ENCODE data around the gene ELOB. TPM values are rescaled to one million over a fixed set of nuclear protein-coding genes. Genes with fewer than 3 reads are reported as not detected.

Gene ELOB
- total RNA-seq, 1 donor from 2014 or later: 402 TPM

DNA sequence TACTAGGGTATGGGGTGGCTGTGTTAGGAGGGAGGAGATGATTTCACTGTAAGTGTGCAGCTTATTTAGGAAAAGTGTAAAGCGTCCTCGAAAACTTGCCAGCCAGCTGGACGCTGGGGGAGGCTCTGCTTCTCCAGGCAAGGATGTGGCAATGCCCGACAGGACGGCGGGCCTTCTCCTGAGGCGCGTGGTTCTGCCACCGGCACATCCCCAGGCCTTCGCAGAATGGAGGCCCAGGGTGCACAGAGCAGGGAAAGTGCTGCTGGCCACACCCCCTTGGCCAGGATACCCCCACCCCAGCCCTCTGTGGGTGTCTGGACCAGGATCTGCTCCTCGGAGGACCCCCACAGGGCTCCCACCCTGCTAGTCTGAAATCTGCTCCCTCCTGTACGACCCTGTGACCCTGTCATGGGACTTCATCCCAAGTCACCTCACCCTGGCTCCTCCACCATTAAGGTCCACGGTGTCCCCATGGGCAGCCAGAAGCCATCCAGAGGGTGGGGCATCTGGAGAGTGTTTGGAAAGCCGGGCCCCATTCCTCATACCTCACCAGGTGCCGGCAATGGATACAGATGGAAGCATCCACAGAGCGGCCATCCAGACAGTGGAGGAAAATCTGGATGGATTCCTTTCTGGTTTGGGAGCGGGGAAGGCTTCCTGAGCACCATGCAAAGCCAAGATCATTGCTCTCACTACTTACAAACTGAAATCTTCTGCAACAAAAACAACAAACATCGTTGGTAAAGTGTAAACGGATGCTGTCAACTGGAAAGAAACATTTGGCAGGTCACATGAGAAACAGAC, 33.9 kb downstream of the ELOB start:
- TF ChIP-seq CTCF (IDR thresholded peaks at IDR 0.05) (no peak), EZH2phosphoT487 (IDR thresholded peaks at IDR 0.05) (no peak), EZH2 (IDR thresholded peaks at IDR 0.05) (no peak)
- H3K4me2 ChIP-seq: no peak overlapping the region

GRCh38 chr16:2742323-2743006, 34.6 kb downstream of the ELOB start:
- peaks cover 2% of the 10 kb centered on the region for H3K27me3 Mint-ChIP-seq (ENCODE audit: insufficient read depth, low read depth)
- H3K27me3 ChIP-seq: no peaks in the 10 kb centered on the region
- no peaks in the 10 kb centered on the region for H3K9me3 Mint-ChIP-seq
- no peaks in the 10 kb centered on the region for H3K36me3 ChIP-seq
- H3K4me3 Mint-ChIP-seq: no peak overlapping the region
- TF ChIP-seq CTCF (IDR thresholded peaks at IDR 0.05) (no peak), EZH2phosphoT487 (IDR thresholded peaks at IDR 0.05) (no peak), EZH2 (IDR thresholded peaks at IDR 0.05) (no peak)
- peaks cover 3% of the 10 kb centered on the region for H3K4me1 ChIP-seq
- peaks cover 3% of the 10 kb centered on the region for H3K4me1 Mint-ChIP-seq
- H3K27ac ChIP-seq: no peak overlapping the region
- H3K4me3 ChIP-seq: no peak overlapping the region
- H4K20me1 ChIP-seq (ENCODE audit: low read depth): no peaks in the 10 kb centered on the region
- no peak overlapping the region for H3K9ac ChIP-seq
- H3K9me3 ChIP-seq (ENCODE audit: low read depth): no peaks in the 10 kb centered on the region
- no peak for DNase-seq (ENCODE audit: low spot score)
- no peaks in the 10 kb centered on the region for H3F3A ChIP-seq (ENCODE audit: low read depth)
- H3K36me3 Mint-ChIP-seq: no peaks in the 10 kb centered on the region
- H3K27ac Mint-ChIP-seq: no peak overlapping the region
- H3K79me2 ChIP-seq (ENCODE audit: low read depth): no peaks in the 10 kb centered on the region
- no peak overlapping the region for H3K4me2 ChIP-seq
- no peak overlapping the region for H2AFZ ChIP-seq (replicated peaks)

More for the DNA sequence above, 33.9 kb downstream of the ELOB start:
- no peaks in the 10 kb centered on the region for H3K27me3 ChIP-seq
- no peaks in the 10 kb centered on the region for H3F3A ChIP-seq (ENCODE audit: low read depth)
- Mint-ChIP-seq H3K4me1 (peaks cover 3% of the 10 kb centered on the region), H3K4me3 (no peak overlapping the region), H3K27me3 (ENCODE audit: insufficient read depth, low read depth) (peaks cover 2% of the 10 kb centered on the region), H3K36me3 (no peaks in the 10 kb centered on the region), H3K9me3 (no peaks in the 10 kb centered on the region), H3K27ac (no peak overlapping the region)
- H3K27ac ChIP-seq: no peak overlapping the region
- H4K20me1 ChIP-seq (ENCODE audit: low read depth): no peaks in the 10 kb centered on the region
- peaks cover 3% of the 10 kb centered on the region for H3K4me1 ChIP-seq
- no peaks in the 10 kb centered on the region for H3K9me3 ChIP-seq (ENCODE audit: low read depth)
- DNase-seq (ENCODE audit: low spot score): no peak
- H3K4me3 ChIP-seq: no peak overlapping the region
- H3K36me3 ChIP-seq: no peaks in the 10 kb centered on the region
- H2AFZ ChIP-seq (replicated peaks): no peak overlapping the region
- H3K9ac ChIP-seq: peak overlapping the region; percentile 47
- no peaks in the 10 kb centered on the region for H3K79me2 ChIP-seq (ENCODE audit: low read depth)

DNA sequence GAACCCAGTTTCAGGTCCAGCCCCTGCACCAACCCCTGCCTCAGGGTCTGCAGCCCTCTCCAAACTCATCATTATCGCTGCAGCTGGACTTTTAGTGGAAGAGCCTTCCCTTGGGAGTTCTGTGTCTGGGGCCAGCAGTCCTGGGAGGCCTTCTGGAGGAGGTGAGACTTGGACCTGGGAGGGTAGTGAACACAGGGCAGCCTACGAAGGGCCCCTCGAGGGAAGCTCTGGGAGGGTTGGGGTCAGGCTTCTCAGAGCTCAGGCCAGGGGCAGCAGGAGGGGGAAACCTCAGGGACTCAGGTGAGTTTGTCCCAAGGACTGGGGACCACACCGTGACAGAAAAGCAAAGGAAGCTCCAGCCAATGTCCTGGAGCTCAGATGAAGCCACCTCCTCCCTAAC, 35.9 kb downstream of the ELOB start:
- H2AFZ ChIP-seq (replicated peaks): no peak overlapping the region
- no peaks in the 10 kb centered on the region for H3K9me3 ChIP-seq (ENCODE audit: low read depth)
- H3K4me1 Mint-ChIP-seq: peaks cover 3% of the 10 kb centered on the region
- no peaks in the 10 kb centered on the region for H3K9me3 Mint-ChIP-seq
- no peak overlapping the region for H3K4me3 ChIP-seq
- H3K9ac ChIP-seq: no peak overlapping the region
- TF ChIP-seq EZH2 (IDR thresholded peaks at IDR 0.05): no peak
- TF ChIP-seq CTCF (IDR thresholded peaks at IDR 0.05): no peak
- no peak for TF ChIP-seq EZH2phosphoT487 (IDR thresholded peaks at IDR 0.05)
- H3K27me3 ChIP-seq: no peaks in the 10 kb centered on the region
- no peak overlapping the region for H3K27ac Mint-ChIP-seq
- H3K79me2 ChIP-seq (ENCODE audit: low read depth): no peaks in the 10 kb centered on the region
- peaks cover 3% of the 10 kb centered on the region for H3K4me1 ChIP-seq
- H3K36me3 Mint-ChIP-seq: no peaks in the 10 kb centered on the region
- DNase-seq (ENCODE audit: low spot score): no peak
- no peaks in the 10 kb centered on the region for H3F3A ChIP-seq (ENCODE audit: low read depth)
- H3K4me2 ChIP-seq: no peak overlapping the region
- H3K27ac ChIP-seq: no peak overlapping the region
- H3K4me3 Mint-ChIP-seq: no peak overlapping the region
- H4K20me1 ChIP-seq (ENCODE audit: low read depth): no peaks in the 10 kb centered on the region
- H3K36me3 ChIP-seq: no peaks in the 10 kb centered on the region
- H3K27me3 Mint-ChIP-seq (ENCODE audit: insufficient read depth, low read depth): peaks cover 2% of the 10 kb centered on the region

Measured in neural progenitor cell (in vitro differentiated cells).